Midbrain (tissue), 1 donor: Measurements from ENCODE around the gene TANC1.
"Not testable (repeated sequence)": the region's sequence is repeated elsewhere in the genome, so short reads cannot be mapped to it uniquely, and the experiment has no call there.

Experiments used
- DNase-seq: peaks from one replicate; lab custom pipeline; 2025; lab: John Stamatoyannopoulos, UW

TANC1 gene

DNA sequence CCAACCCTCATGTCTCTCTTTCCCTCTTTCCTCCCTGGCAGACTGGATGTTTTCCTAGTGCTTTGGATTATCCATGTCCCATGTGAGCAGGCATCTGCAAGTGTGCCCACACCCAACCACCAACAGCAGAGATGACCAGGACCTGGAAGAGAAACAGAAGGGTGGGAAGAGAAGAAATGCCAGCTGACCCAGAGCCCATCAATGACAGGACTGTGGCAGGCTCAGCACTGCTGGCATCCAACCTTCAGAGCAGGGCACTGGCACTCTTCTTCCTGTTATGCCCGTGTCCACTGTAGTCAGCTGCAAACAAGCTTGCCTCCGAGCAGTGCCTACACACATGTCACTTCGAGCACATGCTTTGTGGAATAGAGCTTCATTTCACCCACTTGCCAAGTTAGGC is 121.1 kb downstream of the TANC1 start:
- no peak for DNase-seq

DNA sequence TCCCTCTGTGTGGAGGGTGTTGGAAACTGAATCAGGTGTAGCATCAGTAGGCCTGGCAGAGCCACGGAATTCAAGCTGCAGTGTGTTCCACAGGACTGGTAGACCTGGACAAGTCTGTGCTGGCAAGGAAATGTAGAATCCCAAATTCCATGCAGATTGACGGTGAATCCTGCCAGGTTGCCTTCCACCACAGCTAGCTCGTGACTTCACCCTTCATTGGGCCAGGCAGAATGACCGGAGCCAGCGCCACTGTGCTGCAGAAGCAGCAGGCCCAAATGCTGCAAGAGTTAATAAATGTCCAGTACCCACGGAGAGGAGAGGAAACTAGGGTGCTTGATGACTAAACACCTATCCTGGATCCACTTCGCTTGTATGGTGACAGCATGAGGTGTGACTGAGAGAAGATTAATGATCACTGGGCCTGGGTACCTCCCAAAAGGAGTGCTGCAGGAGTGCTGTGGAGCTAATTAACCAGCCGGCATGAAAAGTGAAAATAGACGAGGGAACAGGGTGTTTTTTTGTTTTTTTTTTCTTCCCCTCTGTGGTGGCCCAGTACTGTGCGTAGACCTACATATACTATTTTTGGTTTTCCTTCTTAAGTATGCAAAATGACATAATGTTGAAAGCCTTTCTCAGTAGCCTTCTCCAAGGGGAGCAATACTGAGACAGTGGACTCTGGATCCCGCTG is 122.2 kb downstream of the TANC1 start:
- DNase-seq = no peak

DNA sequence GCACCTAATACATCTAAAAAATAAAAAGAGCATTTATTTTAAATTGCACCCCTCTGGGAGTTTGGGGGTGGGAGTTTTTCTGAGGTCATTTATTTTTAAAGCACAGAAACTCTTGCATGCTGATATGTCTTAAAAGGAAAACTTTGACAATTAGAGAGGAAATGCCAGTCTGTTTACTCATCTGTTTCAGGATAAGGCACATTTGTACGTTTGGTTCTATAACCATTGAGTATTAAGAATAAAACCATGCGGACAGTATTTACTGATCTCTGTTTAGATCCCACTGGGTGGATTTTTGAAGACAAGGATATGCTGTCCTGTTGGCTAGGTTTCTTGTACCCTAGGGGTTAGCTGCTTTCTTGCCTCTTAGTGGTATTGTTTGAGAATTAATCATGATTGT is 122.9 kb downstream of the TANC1 start:
- DNase-seq = no peak

- DNase-seq = no peak
Measured at GRCh38 chr2:159091976-159092375, 123.5 kb downstream of the TANC1 start.

DNA sequence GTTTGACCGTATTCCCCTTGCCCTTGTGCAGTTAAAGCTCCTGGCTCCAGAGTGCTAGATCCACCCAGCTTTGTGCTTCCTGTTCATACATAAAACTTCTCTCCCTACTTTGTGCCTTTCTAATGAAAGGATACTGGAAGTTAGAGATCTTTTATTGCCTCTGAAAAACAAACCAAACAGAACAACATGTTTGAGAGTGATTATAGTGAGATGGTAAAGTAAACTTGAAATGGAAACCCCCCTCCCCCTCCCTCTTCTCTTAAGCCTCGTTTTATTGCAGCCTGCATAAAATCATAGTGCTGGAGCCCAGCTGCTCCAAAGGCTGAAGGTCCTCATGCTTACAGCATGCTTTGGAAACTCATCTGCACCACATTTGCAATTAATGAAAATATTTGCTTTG is 125.1 kb downstream of the TANC1 start:
- no peak for DNase-seq

GRCh38 chr2:159094173-159094737 is 125.8 kb downstream of the TANC1 start:
- DNase-seq = peak; percentile 12

DNA sequence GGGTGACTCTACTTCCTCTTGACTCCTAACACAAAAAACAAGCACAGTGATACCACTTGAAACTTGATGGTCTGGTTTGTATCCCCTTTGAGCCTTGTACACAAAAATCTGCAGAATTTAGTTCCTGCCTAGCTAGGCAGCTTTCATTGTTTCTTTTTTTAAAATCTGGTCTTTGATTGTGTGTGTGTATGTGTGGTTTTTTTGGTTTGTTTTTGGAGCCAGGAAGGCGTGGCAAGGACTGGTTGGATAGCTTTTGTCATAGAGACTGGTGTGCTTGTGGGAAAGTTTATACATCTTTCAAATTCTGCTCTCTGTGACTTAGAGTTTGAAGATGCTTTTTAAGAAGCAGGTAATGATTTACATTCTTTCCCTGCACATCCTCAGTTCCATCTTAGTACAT is 127.4 kb downstream of the TANC1 start:
- no peak for DNase-seq

DNA sequence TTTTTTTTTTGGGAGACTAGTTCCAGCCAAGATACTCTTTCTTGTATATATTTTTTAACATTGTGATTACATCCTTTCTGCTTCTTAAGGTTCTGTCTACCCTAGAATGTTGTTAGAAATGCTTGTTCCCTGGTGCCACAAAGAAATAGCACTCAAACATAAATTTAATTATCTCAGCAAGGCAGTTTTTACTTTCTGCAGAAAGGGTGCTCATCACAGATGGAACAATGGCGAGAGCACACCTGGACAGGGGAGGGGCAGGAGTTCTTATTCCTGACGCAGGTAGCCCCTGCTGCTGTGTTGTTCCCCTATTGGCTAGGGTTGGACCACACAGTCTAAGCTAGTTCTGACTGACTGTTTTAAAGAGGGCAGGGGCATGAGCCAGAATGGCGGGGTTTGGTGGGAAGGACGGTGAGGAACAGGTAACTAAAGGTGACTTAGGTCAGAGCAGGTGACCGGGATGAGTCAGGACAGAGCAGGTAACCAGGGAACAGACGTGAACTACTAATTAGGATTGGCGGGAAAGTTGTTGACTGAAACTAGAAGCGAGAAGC is 127.9 kb downstream of the TANC1 start:
- not testable (repeated sequence) for DNase-seq

DNA sequence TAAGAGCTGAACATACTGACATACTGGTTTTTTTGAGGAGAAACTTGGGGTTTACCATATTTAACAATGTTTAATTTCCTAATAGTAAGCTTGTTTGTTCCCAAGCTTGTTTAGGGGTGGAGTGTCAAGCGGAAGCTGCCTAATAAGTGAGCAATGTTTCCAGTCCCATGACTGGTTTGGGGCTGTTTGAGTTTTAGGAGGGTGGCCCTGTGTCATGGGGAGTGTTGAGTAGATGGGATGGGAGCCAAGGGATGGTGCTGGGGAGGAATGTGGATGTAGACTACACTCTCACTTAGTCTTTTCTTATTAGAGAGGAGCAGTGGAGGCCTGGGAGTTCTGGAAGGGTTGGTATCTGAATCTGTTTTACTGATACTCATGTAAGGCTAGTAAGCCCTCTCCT is 128.5 kb downstream of the TANC1 start:
- DNase-seq = no peak

GRCh38 chr2:159098361-159098760 is 129.9 kb downstream of the TANC1 start:
- no peak for DNase-seq

GRCh38 chr2:159098921-159099411 is 130.5 kb downstream of the TANC1 start:
- no peak for DNase-seq

GRCh38 chr2:159101755-159102489 is 133.5 kb downstream of the TANC1 start:
- DNase-seq = peak; percentile 31

DNA sequence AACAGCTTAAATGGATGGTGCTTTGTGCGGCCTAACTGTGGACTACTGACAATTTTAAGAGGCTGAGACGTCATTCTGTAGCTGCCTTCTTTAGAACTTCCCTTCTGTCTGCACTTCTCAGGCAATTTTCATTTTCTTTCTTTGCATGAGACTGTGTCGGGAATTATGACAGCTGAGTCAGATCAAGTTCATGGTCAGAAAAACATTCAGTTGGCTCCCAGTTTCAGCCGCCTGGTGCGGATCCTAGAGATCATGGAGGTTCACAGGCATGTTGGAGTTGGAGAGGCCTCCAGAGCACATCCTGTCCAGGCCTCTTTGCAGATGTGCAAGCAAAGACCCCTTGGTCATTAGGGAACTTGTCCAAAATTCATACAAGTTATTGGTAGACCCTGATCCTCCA is 135.0 kb downstream of the TANC1 start:
- DNase-seq = no peak

GRCh38 chr2:159106109-159106508 is 137.7 kb downstream of the TANC1 start:
- no peak for DNase-seq

- no peak for DNase-seq
Measured at GRCh38 chr2:159108181-159108893, 139.9 kb downstream of the TANC1 start.

DNA sequence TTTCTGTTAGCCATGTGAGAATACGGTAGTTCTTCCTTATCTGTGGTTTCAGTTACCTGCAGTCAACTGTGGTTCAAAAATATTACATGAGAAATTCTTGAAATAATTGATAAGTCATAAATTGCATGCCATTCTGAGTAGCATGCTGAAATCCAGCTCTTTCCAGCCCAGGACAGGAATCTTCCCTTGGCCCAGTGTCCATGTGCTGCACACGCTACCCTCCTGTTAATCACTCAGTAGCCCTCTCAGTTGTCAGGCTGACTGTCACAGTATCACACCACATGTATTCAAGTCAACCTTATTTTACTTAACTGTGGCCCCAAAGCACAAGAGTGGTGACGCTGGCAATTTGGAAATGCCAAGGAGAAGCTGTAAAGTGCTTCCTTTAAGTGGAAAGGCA is 141.1 kb downstream of the TANC1 start:
- no peak for DNase-seq

GRCh38 chr2:159110784-159111183 is 142.3 kb downstream of the TANC1 start:
- DNase-seq = no peak

DNA sequence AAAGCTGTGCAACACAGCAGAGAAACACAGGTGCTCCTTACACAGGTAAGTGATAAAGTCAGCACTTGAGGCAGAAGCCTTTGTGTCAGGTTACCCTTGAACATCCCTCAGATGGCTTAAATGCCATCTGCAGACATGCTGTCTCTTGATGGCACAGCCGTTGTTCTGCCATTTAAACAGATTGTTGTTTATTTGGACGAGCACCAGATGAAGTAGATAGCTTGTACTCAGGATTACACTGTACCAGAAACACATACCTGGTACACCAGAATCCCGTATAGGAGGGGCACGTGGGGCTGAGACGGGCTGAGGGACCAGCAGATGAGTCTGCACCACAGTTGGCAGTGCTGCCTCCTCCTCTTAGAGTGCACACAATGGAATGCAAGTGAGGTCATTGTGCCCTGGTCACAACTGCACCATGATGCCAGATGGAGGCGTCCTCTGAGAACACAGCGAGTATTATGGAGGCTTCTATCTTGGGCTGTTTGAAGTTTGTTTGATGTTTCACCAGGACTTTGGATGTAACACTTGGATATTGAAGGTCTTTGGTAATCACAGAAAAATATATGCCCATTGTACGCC is 143.0 kb downstream of the TANC1 start:
- peak; percentile 58 for DNase-seq

DNA sequence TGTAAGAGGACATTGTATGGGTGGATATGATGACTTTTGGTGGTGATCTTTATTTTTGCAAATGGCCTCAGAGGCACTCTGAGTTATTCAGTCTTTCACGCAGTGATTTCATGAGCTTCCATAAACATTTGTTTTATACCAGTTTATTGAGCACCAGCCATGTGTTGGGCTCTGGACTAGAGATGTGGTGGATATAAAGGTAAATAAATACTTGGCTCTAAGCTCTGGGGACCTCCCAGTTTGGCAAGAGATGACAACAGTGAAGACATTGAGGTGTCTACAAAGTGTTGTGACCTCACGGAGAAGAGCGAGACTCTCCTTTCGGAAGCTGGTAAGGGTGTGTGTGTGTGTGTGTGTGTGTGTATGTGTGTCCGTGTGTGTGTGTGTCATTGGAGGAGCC is 146.4 kb downstream of the TANC1 start:
- no peak for DNase-seq

- no peak for DNase-seq
Measured at GRCh38 chr2:159116922-159117321, 148.5 kb downstream of the TANC1 start.

DNA sequence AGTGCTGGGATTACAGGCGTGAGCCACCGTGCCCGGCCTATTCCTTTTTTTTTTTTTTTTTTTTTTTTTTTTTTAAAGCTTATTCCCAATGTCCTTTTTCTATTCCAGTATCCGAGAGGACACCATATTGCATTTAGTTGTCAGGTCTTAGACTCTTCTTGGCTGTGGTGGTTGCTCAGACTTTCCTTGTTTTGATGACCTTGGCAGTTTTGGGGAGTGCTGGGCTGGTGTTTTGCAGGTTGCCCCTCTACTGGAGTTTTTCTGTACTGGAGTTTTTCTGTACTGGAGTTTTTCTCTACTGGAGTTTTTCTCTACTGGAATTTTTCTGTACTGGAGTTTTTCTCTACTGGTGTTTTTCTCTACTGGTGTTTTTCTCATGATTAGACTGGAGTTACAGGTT is 149.2 kb downstream of the TANC1 start:
- DNase-seq = no peak
